Activated T-cell treated with anti-CD3 and anti-CD28 coated beads for 24 hours (primary cell): ENCODE data around the gene KIF14.
A peak's percentile ranks its signal among the peaks of the same experiment; 100 is the strongest.
"Not testable (repeated sequence)": the region's sequence is repeated elsewhere in the genome, so short reads cannot be mapped to it uniquely, and the experiment has no call there.

Experiments used
- DNase-seq: peaks from one replicate; pipeline ENCODE4 v3.0.0-alpha.2; 2020; ENCODE audit warnings: low read depth

KIF14 gene

DNA sequence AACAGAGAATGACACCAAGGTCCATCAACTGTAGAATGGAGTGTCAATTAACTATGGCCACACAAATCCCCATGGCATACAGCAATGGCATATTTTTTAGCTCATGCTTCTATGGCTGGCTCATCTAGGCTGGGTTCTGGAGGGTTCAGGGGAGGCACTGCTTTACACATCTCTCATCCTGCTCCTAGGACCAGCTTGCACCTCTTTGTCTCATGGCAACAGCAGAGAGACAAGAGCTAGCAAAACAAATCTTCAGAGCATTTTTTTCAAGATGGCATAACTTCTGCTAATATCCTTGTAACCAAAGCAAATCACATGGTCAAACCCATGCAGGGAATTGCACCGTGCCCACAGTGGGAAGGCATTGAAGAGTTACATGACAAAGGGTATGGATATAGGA, 82.4 kb downstream of the KIF14 start:
- no peak for DNase-seq

DNA sequence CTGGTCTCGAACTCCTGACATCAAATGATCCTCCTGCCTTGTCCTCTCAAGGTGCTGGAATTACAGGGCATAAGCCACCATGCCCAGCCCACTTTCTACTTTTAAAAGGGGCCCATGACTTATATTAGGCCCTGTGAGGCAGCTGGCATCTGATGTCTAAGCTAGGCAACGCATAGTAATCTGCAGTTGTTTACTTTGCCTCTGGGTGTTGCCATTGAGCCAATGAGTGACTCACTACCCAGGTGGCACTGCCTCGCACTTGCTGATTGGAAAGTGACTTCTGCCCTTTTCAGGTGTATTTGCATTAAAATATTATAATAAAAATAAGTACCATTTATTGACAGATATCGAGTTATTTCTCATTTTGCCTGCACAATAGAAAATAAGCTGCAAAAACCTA, 84.9 kb downstream of the KIF14 start:
- no peak for DNase-seq

DNA sequence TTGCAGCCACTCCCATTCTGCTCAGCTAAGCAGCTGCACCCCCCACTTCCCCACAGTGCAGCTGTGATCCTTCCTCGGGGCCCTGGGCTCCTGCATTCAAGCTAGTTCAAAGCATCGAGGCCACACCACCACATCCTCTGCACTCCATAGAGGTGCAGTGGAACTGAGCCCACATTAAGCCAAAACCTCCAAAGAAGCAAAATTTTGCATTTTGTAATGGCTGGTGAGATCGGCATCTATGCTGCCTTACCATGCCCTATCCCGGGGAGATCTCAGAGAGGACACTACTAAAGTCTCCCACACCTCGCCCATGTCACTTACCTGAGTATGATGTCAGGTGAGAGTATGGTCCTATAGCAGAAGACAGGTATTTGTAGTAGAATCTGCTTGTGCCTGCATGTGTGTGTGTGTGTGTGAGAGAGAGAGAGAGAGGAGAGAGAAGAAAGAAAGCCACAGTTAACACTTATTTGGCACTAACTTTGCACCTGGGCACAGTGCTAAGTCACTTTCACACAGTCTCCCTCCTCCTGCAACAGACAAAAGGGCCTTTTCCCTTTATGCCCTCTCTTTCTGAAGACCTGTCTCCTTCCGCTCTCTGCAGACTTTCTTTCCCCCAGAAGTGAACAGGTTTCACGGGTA, 89.8 kb downstream of the KIF14 start:
- no peak for DNase-seq

DNA sequence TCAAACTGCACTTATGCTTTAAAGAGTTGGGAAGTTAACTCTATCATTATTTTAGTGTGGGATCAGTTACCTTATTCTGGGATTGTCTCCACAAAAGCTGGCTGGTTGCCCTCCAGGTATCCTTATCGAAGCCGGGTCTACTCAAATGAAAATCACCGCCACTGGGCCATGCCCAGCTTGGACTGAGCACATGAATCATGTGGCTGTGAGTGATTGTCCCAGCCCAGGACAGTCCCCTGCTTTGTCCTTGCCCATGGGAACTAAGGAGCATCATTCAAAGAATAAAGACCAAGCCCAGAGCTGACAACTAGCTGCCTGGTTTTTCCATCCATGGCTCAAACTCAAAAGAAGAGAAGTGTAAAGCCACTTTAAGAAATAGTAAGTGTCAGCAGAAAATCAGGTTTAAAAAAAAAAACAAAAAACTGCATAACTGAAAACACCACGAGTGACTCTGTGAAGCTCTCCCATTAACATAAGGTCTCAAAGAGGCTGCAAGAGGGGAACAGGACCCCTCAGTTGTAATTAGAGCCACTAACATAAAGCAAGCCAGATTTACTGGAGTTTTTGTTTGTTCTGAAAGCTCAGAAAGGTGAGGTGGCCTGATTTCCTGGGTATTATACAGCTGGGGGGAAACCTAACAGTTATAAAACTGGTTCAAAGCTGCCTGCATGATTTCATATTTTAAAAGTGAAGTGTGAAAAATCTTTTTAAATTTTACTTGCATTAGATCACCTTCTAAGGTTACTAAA, 91.5 kb downstream of the KIF14 start:
- DNase-seq = no peak

DNA sequence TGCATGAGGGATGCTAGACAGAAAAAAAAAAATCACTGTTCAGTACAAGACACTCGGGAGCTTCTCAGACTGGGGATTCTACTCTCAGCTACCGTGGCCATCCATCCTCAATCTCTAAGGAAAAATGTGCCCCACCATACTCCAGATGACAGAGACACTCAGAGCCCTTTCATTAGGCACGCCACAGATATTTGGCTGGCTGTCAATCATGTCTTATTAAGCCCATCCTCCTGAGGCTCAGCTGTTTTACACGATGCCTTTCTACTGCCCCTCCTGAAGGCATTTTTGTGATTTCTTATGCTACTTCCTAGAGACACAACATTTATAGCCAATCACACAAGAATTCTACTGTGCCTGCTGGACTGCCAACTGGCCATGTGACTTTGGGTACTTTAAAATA, 92.9 kb downstream of the KIF14 start:
- DNase-seq = no peak

DNA sequence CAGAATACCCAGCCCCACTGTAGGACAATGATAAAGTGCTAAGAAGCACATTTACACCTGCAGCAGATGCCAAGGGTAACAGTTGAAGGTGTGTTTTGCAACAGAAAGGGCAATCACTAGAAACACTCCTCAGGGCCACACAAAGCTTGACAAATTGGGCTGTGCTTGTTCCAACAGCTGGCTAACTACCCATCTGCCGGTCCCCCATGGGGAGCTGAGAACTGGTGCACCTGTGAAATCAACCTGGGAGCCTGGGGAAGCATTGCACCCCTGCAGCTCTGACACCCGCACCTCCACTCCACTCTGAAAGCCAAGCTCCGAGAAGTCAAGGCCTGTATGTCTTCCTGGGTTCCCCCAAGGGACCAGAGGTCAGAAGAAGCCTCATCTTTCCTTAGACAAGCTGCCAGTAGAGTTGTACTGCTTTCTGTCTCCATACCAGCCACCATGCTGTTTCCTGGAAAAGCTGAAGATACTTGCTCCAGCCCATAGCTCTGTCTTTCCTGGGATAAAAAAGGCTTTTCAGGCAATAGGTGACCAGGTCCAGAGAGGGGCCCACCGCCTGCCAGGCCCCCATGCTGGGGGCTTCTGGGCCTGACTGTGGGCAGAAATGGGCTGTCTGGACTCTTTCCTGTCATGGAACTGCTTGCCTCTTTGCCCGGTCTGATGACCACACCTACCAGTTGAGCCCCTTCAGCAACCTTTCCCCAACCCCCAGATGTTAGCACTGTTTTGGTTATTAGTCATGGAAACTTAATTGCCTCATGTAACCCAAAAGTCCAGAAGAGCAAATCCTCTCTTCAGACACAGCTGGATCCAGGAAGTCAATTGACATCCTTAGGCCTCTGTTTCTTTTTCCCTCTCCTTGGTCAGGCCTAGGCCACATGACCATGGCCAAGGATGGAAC, 93.6 kb downstream of the KIF14 start:
- DNase-seq = no peak

DNA sequence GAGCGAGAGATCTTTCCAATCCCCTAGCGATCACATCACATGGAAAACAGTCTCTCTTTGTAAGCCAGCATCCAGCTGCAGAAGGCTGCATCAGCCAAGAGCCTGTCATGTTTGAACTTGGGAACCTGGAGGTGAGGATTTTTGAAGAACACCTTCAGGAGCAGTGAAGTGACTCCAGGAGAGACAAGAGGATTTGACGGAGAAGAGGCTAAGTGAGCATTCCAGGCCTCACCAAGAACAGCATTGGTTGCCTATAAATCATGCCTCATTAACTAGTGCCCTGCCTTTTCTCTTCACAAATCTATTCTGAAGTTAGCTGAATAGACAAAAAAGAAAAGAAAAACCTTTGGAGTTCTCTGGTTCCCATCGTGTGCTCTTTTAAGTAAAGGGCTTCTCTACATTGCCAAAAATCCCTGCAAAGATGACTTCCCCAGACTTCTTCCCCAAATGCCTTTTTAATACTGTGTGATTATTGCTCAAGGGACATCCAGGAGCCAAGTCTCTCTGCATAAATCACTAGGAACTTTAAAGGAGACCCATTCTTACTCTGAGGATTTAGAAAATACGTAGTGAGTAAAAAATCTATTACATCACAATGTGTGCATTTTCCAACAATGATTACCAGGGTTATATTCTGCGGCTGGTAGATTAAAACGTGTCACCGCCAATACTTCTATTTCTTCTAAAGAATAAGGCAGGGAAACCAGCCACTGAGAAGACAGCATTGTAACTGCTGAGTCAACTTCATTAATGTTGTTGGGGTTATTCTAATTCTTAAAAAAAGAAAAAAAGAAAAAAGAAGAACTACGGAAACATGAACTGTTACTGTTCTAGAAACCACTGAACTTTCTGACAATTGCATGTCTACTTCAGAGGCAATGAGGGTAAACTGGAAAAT, 95.2 kb downstream of the KIF14 start:
- no peak for DNase-seq

DNA sequence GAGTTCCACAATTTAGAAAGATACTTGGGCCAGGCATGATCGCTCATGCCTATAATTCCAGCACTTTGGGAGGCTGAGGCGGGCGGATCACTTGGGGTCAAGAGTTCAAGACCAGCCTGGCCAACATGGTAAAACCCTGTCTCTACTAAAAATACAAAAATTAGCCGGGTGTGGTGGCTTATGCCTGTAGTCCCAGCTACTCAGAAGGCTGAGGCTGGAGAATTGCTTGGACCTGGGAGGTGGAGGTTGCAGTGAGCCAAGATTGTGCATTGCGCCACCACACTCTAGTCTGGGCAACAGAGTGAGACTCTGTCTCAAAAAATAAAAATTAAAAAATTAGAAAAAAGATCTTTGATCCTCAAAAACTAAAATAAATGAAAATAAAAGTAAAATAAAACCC, 96.0 kb downstream of the KIF14 start:
- not testable (repeated sequence) for DNase-seq

DNA sequence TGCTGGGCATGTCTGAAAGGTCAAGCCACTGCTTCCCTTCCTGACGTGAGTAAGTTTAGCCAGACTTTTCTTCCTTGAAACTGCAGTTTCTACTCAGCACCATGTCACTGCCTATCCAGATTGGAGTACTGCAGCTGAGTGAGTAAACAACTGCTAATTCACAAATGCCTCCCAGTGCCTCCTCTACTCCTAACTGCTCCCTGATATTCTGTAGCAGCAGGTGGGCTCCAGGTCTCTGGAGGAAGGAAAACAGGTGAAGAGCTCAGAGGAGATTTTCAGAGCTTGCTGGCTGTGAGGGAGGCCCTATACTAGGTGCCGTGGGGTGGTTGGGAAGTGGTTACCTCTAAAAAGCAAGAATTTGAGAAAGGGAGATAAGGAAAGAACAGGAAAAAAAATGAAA, 96.5 kb downstream of the KIF14 start:
- DNase-seq = no peak

DNA sequence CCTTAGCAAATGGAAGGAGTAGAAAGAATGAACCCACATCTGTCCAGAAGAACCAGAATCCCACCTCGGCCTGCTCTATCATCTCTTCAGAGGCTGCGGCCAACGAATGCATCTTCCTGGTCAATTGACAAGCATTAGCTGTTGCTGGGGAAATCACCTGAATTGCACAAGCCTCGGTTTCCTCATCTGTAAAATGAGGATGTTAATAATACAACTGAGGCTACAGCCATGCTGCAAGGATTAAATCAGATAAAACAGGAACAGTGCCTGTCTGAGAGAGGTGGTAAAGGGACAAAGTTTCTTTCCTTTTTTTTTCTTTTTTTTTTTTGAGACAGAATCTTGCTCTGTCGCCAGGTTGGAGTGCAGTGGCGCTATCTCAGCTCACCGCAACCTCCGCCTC, 99.8 kb downstream of the KIF14 start:
- DNase-seq = no peak

DNA sequence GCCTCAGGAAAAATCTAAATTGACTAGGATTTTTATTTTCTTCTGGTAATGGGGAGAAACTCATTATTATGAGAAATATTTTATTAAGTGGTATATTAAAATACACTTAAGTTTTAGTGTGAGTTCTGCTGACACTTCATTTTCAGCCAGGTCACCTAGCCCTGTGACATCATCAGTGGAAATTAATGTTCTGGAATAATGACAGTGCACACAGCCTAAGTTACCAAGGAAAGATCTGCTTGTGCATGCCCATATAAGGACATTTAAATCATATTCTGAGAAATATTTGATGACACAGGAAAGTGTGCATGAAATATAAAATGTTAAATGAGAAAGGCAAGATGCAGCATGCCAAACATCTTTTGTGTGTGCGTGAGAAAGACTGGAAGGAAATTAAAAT, 102.0 kb downstream of the KIF14 start:
- DNase-seq = no peak

DNA sequence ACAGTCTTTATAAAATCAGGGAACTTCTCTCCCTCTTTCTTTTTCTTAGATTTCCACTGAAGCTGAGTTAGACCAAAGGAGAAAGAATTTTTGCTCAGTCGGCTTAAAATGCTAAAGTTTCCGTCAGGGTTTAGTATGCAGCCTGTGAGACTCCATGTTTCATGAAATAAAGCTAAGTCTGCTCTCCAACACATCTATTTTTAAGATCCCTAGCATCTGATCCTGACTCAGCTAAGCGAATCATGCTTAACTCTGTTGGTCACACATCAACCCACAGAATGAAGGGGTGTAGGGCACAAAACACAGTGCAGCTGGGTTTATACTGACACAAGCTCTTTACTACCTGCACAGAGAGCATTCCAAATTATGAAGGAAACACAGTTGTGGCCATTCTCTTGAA, 108.4 kb downstream of the KIF14 start:
- no peak for DNase-seq

DNA sequence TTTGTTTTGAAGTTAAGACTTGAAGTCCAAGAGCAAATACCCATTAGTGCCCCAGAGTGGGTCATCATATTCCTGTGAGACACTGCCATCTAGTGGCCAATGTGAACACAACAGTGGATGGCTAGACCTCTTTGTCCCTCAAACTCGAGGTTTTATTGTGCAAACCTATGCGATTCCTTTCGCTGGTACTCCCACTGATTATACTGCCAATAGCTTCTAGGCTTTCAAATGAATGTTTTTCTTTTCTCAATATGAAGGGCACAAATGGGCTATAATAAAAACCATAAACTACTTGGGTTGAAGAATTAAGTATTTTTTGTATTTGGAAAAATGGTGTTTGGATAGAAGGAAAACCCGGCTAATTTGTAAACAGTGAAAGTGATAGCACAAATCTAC, 110.3 kb downstream of the KIF14 start:
- peak; percentile 67 for DNase-seq

DNA sequence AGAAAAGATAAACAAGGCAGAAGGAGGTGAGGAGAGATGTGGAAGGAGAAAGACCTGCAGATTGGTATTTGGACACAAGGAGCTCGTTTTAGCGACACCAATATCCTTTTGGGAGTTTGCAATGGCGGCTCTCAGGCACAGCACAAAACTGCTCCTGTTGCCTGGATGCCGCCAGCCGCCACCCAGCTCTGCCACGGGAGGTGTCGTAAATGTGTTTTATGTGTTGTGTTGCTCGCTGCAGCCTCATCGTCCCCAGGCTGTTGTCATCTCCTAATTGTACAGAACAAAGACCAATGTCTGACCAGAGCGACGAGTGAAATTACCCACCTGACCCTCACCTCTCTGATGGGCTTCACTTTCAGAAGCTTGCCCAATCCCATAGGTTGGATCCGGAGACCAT, 114.1 kb downstream of the KIF14 start:
- no peak for DNase-seq

DNA sequence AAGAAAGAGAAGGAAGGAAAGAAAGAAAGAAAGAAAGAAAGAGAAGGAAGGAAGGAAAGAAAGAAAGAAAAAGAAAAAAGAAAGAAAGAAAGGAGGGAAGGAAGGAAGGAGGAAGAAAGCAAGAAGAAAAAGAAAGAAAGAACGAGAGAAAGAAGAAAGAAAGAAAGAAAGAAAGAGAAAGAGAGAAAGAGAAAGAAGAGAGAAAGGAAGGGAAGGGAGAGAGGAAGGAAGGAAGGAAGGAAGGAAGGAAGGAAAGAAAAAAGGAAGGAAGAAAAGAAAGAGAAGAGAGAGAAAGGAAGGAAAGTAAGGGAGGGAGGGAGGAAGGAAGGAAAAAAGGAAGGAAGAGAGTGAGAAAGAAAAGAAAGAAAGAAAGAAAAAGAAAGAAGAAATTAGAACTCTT, 115.3 kb downstream of the KIF14 start:
- no peak for DNase-seq
